Measurements from ENCODE around the gene ANKK1. TPM values are rescaled to one million over a fixed set of nuclear protein-coding genes. Genes with fewer than 3 reads are reported as not detected.

The ANKK1 gene
- total and polyA plus RNA-seq, 9 of the 15 experiments (the other 6 are each of a cell fraction or from before 2014, with no cell fraction given): not detected

- TF ChIP-seq CREM (IDR thresholded peaks at IDR 0.05; ENCODE audit: low read depth) (peak; percentile 85), JUND (IDR thresholded peaks at IDR 0.05; ENCODE audit: borderline replicate concordance, low read depth, low read length) (peak; percentile 92), JUND (tag; IDR thresholded peaks at IDR 0.05; ENCODE audit: borderline replicate concordance, low read depth, low read length) (peak; percentile 88), NR2C2 (CRISPR knock-in tag; IDR thresholded peaks at IDR 0.05) (no peak), NR2C2 (tag; IDR thresholded peaks at IDR 0.05) (0 out of 2 replicates have a peak, but pooled peaks have one; percentile 24), GABPA (tag; conservative IDR thresholded peaks at IDR 0.05; ENCODE audit: low read depth) (peak; percentile 65), ATF1 (CRISPR knock-in tag; IDR thresholded peaks at IDR 0.05) (no peak), ATF1 (tag; IDR thresholded peaks at IDR 0.05) (peak; percentile 67; the same call in 1 of the 2 replicates), ZNF175 (CRISPR knock-in tag; IDR thresholded peaks at IDR 0.05; ENCODE audit: low read depth) (peak; percentile 85; the same call in 1 of the 2 replicates), ZNF740 (CRISPR knock-in tag; IDR thresholded peaks at IDR 0.05) (no peak), ZNF740 (tag; IDR thresholded peaks at IDR 0.05) (no peak), ATF3 (IDR thresholded peaks at IDR 0.05) (peak; percentile 78), ATF3 (CRISPR knock-in tag; conservative IDR thresholded peaks at IDR 0.05) (no peak), RCOR1 (IDR thresholded peaks at IDR 0.05; ENCODE audit: borderline replicate concordance in 1 of 2, low read depth in 2 of 2, low read length in 2 of 2) (peak in 1 of 2 experiments; percentile 64; a peak in 1 of 4 replicates), CTBP1 (IDR thresholded peaks at IDR 0.05; ENCODE audit: borderline replicate concordance) (0 out of 2 replicates have a peak, but pooled peaks have one; percentile 63), SMARCE1 (IDR thresholded peaks at IDR 0.05) (0 out of 2 replicates have a peak, but pooled peaks have one; percentile 19), ZBTB9 (CRISPR knock-in tag; IDR thresholded peaks at IDR 0.05) (peak; percentile 82), FOSL1 (tag; conservative IDR thresholded peaks at IDR 0.05) (peak; percentile 97)
These were observed 60.2 kb downstream of the ANKK1 start (continued) for GRCh38 chr11:113447621-113448315.
